Subcutaneous adipose tissue (tissue), 4 donors: ENCODE measurements around the gene NPAS3. TPM values are rescaled to one million over a fixed set of nuclear protein-coding genes. Genes with fewer than 3 reads are reported as not detected.

Source experiments
- CTCF ChIP-seq: fragments of 450-650 bp; IDR thresholded peaks from one replicate; pipeline ENCODE4 v1.5.1; 2016; ENCODE audit warnings: low read depth, mild to moderate bottlenecking, control low read depth, antibody characterized with exemption, moderate library complexity
- total RNA-seq, 4 donors: library from RNA; depleted of rRNA; stranded (reverse); fragments of >200 nt; gene quantifications; one replicate each; pipeline ENCODE4 v1.1.0, GENCODE V29; 2016

NPAS3 gene
- total RNA-seq, 4 donors from 2014 or later: 0.51 to 1.3 (median 1.0) TPM

GRCh38 chr14:33014710-33015109, 76.0 kb downstream of the NPAS3 start:
- no peak for TF ChIP-seq CTCF

- no peak for TF ChIP-seq CTCF
These were observed 77.9 kb downstream of the NPAS3 start for GRCh38 chr14:33016613-33017012.

GRCh38 chr14:33017016-33017415, 78.3 kb downstream of the NPAS3 start:
- TF ChIP-seq CTCF: no peak

- no peak for TF ChIP-seq CTCF
These were observed 80.7 kb downstream of the NPAS3 start for GRCh38 chr14:33019346-33019745.

- no peak for TF ChIP-seq CTCF
These were observed 88.3 kb downstream of the NPAS3 start for GRCh38 chr14:33026850-33027430.

GRCh38 chr14:33029511-33029910, 90.8 kb downstream of the NPAS3 start:
- no peak for TF ChIP-seq CTCF

GRCh38 chr14:33030386-33030785, 91.7 kb downstream of the NPAS3 start:
- TF ChIP-seq CTCF: no peak
